ENCODE data around the gene COG5.
A peak's percentile ranks its signal among the peaks of the same experiment; 100 is the strongest.

COG5 gene

GRCh38 chr7:107502797-107503196 is 60.9 kb downstream of the COG5 start:
- peaks cover 19% of the 10 kb centered on the region for H3K4me1 Mint-ChIP-seq
- no peak overlapping the region for H3K27ac Mint-ChIP-seq
- no peak overlapping the region for H3K4me3 Mint-ChIP-seq
- no peaks in the 10 kb centered on the region for H3K36me3 Mint-ChIP-seq
- DNase-seq (ENCODE audit: low spot score in 2 of 2) = no peak
- ATAC-seq = no peak
- no peaks in the 10 kb centered on the region for H3K9me3 Mint-ChIP-seq

- no peak overlapping the region for H3K27ac Mint-ChIP-seq
- H3K4me3 Mint-ChIP-seq = no peak overlapping the region
- DNase-seq (ENCODE audit: low spot score in 2 of 2) (no peak), ATAC-seq (no peak)
- no peaks in the 10 kb centered on the region for H3K36me3 Mint-ChIP-seq
- no peaks in the 10 kb centered on the region for H3K9me3 Mint-ChIP-seq
- peaks cover 20% of the 10 kb centered on the region for H3K4me1 Mint-ChIP-seq
Observed at GRCh38 chr7:107502154-107502553, 61.6 kb downstream of the COG5 start.

GRCh38 chr7:107501593-107501992 is 62.1 kb downstream of the COG5 start:
- Mint-ChIP-seq H3K27ac (no peak overlapping the region), H3K4me3 (no peak overlapping the region), H3K4me1 (peaks cover 24% of the 10 kb centered on the region), H3K9me3 (no peaks in the 10 kb centered on the region), H3K36me3 (no peaks in the 10 kb centered on the region)
- no peak for DNase-seq (ENCODE audit: low spot score in 2 of 2)
- no peak for ATAC-seq

GRCh38 chr7:107499731-107500130 is 64.0 kb downstream of the COG5 start:
- H3K36me3 Mint-ChIP-seq = no peaks in the 10 kb centered on the region
- peaks cover 25% of the 10 kb centered on the region for H3K4me1 Mint-ChIP-seq
- H3K4me3 Mint-ChIP-seq = no peak overlapping the region
- no peak for ATAC-seq
- DNase-seq (ENCODE audit: low spot score in 2 of 2) = no peak
- no peak overlapping the region for H3K27ac Mint-ChIP-seq
- no peaks in the 10 kb centered on the region for H3K9me3 Mint-ChIP-seq

- Mint-ChIP-seq H3K9me3 (no peaks in the 10 kb centered on the region), H3K36me3 (no peaks in the 10 kb centered on the region), H3K4me1 (peaks cover 35% of the 10 kb centered on the region), H3K4me3 (no peak overlapping the region), H3K27ac (no peak overlapping the region)
- no peak for ATAC-seq
- no peak for DNase-seq (ENCODE audit: low spot score in 2 of 2)
Observed at GRCh38 chr7:107495516-107495915, 68.2 kb downstream of the COG5 start.

GRCh38 chr7:107494884-107495283 is 68.8 kb downstream of the COG5 start:
- Mint-ChIP-seq H3K4me3 (no peak overlapping the region), H3K9me3 (no peaks in the 10 kb centered on the region), H3K4me1 (peaks cover 35% of the 10 kb centered on the region), H3K27ac (no peak overlapping the region), H3K36me3 (no peaks in the 10 kb centered on the region)
- ATAC-seq (no peak), DNase-seq (ENCODE audit: low spot score in 2 of 2) (no peak)

GRCh38 chr7:107494315-107494751 is 69.4 kb downstream of the COG5 start:
- H3K4me1 Mint-ChIP-seq = peaks cover 35% of the 10 kb centered on the region
- H3K36me3 Mint-ChIP-seq = no peaks in the 10 kb centered on the region
- DNase-seq (ENCODE audit: low spot score in 2 of 2) = no peak
- ATAC-seq = no peak
- H3K9me3 Mint-ChIP-seq = no peaks in the 10 kb centered on the region
- no peak overlapping the region for H3K27ac Mint-ChIP-seq
- H3K4me3 Mint-ChIP-seq = no peak overlapping the region

- H3K27ac Mint-ChIP-seq = no peak overlapping the region
- peaks cover 34% of the 10 kb centered on the region for H3K4me1 Mint-ChIP-seq
- H3K36me3 Mint-ChIP-seq = no peaks in the 10 kb centered on the region
- no peak for DNase-seq (ENCODE audit: low spot score in 2 of 2)
- ATAC-seq = no peak
- H3K4me3 Mint-ChIP-seq = no peak overlapping the region
- H3K9me3 Mint-ChIP-seq = no peaks in the 10 kb centered on the region
Observed at GRCh38 chr7:107492875-107493274, 70.8 kb downstream of the COG5 start.

GRCh38 chr7:107486041-107486440 is 77.7 kb downstream of the COG5 start:
- ATAC-seq (peak; percentile 64), DNase-seq (ENCODE audit: low spot score in 2 of 2) (no peak)
- no peak overlapping the region for H3K27ac Mint-ChIP-seq
- peaks cover 19% of the 10 kb centered on the region for H3K4me1 Mint-ChIP-seq
- no peaks in the 10 kb centered on the region for H3K36me3 Mint-ChIP-seq
- no peak overlapping the region for H3K4me3 Mint-ChIP-seq
- no peaks in the 10 kb centered on the region for H3K9me3 Mint-ChIP-seq

GRCh38 chr7:107482571-107482970 is 81.1 kb downstream of the COG5 start:
- DNase-seq (ENCODE audit: low spot score in 2 of 2) = no peak
- Mint-ChIP-seq H3K9me3 (no peaks in the 10 kb centered on the region), H3K4me3 (no peak overlapping the region), H3K27ac (no peak overlapping the region), H3K4me1 (peaks cover 19% of the 10 kb centered on the region), H3K36me3 (no peaks in the 10 kb centered on the region)
- no peak for ATAC-seq

GRCh38 chr7:107480932-107481331 is 82.8 kb downstream of the COG5 start:
- Mint-ChIP-seq H3K4me3 (no peak overlapping the region), H3K36me3 (no peaks in the 10 kb centered on the region), H3K9me3 (no peaks in the 10 kb centered on the region), H3K27ac (no peak overlapping the region), H3K4me1 (peaks cover 10% of the 10 kb centered on the region)
- DNase-seq (ENCODE audit: low spot score in 2 of 2) = no peak
- ATAC-seq = no peak

GRCh38 chr7:107479303-107479702 is 84.4 kb downstream of the COG5 start:
- Mint-ChIP-seq H3K27ac (no peak overlapping the region), H3K9me3 (no peaks in the 10 kb centered on the region), H3K4me1 (peaks cover 5% of the 10 kb centered on the region), H3K4me3 (no peak overlapping the region), H3K36me3 (no peaks in the 10 kb centered on the region)
- DNase-seq (ENCODE audit: low spot score in 2 of 2) (no peak), ATAC-seq (no peak)

GRCh38 chr7:107474104-107474521 is 89.6 kb downstream of the COG5 start:
- Mint-ChIP-seq H3K4me3 (no peak overlapping the region), H3K4me1 (peaks cover 1% of the 10 kb centered on the region), H3K36me3 (no peaks in the 10 kb centered on the region), H3K27ac (no peak overlapping the region), H3K9me3 (no peaks in the 10 kb centered on the region)
- ATAC-seq = no peak
- DNase-seq (ENCODE audit: low spot score in 2 of 2) = no peak

GRCh38 chr7:107472116-107472515 is 91.6 kb downstream of the COG5 start:
- H3K27ac Mint-ChIP-seq = no peak overlapping the region
- DNase-seq (ENCODE audit: low spot score in 2 of 2) (no peak), ATAC-seq (no peak)
- no peaks in the 10 kb centered on the region for H3K9me3 Mint-ChIP-seq
- no peaks in the 10 kb centered on the region for H3K4me1 Mint-ChIP-seq
- H3K4me3 Mint-ChIP-seq = no peak overlapping the region
- no peaks in the 10 kb centered on the region for H3K36me3 Mint-ChIP-seq

- no peaks in the 10 kb centered on the region for H3K4me1 Mint-ChIP-seq
- H3K9me3 Mint-ChIP-seq = no peaks in the 10 kb centered on the region
- H3K36me3 Mint-ChIP-seq = no peaks in the 10 kb centered on the region
- H3K4me3 Mint-ChIP-seq = no peak overlapping the region
- DNase-seq (ENCODE audit: low spot score in 2 of 2) (no peak), ATAC-seq (no peak)
- no peak overlapping the region for H3K27ac Mint-ChIP-seq
Observed at GRCh38 chr7:107471292-107472070, 92.2 kb downstream of the COG5 start.

GRCh38 chr7:107469929-107470328 is 93.8 kb downstream of the COG5 start, which contains the start of gene GPR22:
GPR22 (plus strand) TSS chr7:107470057; CDS start chr7:107474061, 4,004 bp downstream.
- H3K4me1 Mint-ChIP-seq = no peaks in the 10 kb centered on the region
- ATAC-seq (no peak), DNase-seq (ENCODE audit: low spot score in 2 of 2) (no peak)
- H3K36me3 Mint-ChIP-seq = no peaks in the 10 kb centered on the region
- H3K27ac Mint-ChIP-seq = no peak within 1 kb of the TSS
- no peak within 1 kb of the TSS for H3K4me3 Mint-ChIP-seq
- no peaks in the 10 kb centered on the region for H3K9me3 Mint-ChIP-seq
